Inflammatory macrophage treated with lipopolysaccharide for 1 hour (primary cell): ENCODE data around the gene CCDC74B.
"Not testable (repeated sequence)": the region's sequence is repeated elsewhere in the genome, so short reads cannot be mapped to it uniquely, and the experiment has no call there.

ENCODE experiments used
- DNase-seq, 2 donors: peaks; one replicate each; pipeline ENCODE4 v3.0.0-alpha.2; 2020 to 2022

CCDC74B gene

GRCh38 chr2:130145006-130145414 lies at the start of gene CCDC74B:
Gene CCDC74B (minus strand): TSS chr2:130145112. CDS start chr2:130144996, 116 bp downstream.
- DNase-seq: peak; percentile 1 to 2

DNA sequence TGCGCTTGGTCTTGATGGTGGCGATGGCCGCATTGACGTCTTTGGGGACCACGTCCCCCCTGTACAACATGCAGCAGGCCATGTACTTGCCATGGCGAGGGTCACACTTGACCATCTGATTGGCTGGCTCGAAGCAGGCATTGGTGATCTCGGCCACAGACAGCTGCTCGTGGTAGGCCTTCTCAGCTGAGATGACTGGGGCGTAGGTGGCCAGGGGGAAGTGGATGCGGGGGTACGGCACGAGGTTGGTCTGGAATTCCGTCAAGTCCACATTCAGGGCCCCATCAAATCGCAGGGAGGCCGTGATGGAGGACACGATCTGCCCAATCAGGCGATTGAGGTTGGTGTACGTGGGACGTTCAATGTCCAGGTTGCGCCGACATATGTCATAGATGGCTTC lies 48.9 kb upstream of the CCDC74B start:
- not testable (repeated sequence) for DNase-seq

- DNase-seq: not testable (repeated sequence)
These were observed 47.5 kb upstream of the CCDC74B start for GRCh38 chr2:130192451-130192850.

- DNase-seq: not testable (repeated sequence)
These were observed 46.4 kb upstream of the CCDC74B start for GRCh38 chr2:130191319-130191718.

DNA sequence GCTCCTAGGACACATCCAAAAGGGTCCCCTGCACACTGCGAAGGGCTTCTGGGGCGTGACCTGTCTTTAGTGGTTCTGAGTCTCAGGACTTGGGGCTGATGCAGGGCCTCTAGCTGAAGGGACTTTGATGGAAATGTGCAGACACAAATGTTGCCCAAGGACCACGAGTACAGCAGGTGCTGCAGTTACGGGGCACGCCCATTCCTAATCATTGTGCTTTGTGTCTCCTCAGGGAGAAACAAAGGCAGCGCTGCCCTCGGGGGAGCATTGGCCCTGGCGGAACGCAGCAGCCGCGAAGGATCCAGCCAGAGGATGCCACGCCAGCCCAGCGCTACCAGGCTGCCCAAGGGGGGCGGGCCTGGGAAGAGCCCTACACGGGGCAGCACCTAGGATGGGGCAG lies 45.3 kb upstream of the CCDC74B start:
- no peak for DNase-seq

DNA sequence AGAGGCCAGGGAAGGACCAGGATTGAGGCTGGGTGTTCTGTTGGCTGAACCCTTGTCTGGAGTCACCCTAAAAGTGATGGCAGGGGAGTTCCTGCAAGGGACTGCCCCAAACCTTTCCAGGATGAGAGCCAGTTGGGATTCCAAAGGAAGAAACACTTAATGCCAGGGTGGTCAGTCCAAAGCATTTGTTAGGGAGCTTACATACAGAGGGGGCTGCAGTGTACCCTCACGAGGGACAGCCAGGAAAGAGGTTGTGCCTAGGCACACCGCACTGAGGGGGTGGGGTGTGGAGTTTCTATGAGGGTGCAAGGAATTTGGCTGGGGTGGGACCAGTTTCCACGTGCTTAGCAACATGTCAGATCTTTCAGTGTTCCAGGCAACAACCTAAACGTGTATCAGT lies 44.0 kb upstream of the CCDC74B start:
- not testable (repeated sequence) for DNase-seq

DNA sequence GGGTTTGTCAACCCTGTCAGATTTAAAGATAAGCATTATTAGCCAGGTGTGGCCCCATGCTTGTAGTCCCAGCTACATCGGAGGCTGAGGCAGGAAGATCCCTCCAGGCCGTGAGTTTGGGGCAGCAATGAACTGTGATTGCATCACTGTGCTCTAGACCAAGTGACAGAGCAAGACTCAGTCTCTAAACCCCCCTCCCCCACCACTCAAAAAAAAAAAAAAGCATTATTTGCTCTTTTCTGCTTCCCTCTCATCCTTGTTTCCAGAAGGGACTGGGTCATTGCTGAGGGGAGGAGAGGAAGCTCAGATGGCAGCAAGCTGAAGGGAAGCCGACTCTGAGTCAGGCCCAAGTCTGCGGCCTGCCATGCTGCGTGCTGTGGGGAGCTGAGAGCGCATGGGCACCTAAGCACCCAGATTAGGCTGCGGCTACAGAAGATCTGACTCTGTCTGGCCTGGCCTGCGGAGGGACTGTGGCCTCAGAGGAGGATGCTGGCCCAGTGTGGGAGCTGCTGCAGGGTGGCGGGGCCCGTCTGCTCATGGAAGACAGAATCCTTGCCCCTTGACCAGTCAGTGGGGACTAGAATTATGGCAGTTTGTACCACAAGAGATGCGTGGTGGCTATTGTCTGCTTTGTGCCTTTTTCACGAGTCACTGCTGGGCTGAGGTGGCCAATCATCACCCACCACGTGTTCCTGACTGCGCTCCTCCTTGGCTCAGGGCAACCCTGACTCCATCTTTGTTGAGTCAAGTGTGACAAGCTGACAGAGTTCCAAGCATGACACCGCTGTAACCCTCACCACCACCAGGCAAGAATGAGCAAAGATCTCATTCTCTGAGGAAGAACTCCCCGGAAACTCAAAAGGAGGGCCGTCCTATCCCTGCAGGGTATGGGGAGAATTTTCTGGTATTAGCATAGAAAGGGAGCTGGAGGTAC lies 43.2 kb upstream of the CCDC74B start:
- DNase-seq: not testable (repeated sequence)

GRCh38 chr2:130187268-130187667 lies 42.4 kb upstream of the CCDC74B start:
- no peak for DNase-seq

GRCh38 chr2:130186391-130186790 lies 41.5 kb upstream of the CCDC74B start:
- no peak for DNase-seq

GRCh38 chr2:130185896-130186295 lies 41.0 kb upstream of the CCDC74B start:
- no peak for DNase-seq

DNA sequence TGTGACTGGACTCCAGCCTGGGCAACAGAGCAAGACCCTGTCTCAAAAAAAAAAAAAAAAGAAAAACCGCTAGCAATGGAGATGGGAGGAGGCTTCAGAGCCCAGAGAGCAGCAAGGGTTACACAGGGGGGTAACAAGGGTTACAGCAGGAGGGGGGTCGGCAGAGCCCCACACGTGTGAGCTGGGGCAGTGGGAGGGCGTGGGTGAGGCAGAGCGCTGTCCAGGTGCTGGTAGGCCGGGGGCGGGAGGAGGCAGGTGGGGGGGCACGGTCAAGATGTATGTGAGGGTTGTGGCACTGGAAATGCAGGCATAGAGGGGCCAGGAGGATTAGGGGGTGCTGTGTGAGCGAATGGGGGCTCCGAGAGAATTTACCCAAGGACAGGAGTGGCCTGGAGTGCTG lies 40.5 kb upstream of the CCDC74B start:
- DNase-seq: no peak

- no peak for DNase-seq
These were observed 38.8 kb upstream of the CCDC74B start for GRCh38 chr2:130183512-130184373.

- not testable (repeated sequence) for DNase-seq
These were observed 38.1 kb upstream of the CCDC74B start for GRCh38 chr2:130182826-130183511.

DNA sequence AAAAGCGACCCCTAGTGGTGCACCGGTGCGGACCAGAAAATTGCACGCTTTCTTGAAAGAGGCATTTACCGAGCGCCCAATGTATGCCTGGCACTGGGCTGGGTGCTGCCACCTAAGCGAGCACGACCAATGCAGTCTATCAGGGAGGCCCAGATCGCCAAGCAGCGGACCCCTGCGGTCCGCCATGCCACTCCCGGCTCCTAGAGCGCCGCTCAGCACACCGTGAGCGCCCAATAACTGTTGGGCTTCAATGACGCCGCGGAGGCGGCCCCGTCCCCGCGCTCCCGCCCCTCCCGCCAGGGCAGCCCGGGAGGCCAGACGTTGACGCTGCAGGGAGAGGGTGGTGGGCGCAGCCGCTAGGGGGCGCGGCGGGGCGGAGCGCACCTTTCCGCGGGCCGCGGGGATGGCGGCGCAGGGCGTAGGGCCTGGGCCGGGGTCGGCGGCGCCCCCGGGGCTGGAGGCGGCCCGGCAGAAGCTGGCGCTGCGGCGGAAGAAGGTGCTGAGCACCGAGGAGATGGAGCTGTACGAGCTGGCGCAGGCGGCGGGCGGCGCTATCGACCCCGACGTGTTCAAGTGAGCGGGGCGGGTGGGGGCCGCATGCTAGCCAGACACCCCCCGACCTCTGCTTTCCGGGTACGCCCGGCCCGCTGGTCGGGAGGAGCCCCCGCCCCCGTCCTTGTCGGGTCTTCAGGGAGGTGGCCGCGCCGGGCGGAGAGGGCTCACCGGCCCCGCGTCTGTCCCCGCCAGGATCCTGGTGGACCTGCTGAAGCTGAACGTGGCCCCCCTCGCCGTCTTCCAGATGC lies 37.2 kb upstream of the CCDC74B start, which contains the start of gene MZT2B:
TSS of gene MZT2B (plus strand) at position 383 of the 803 bp plus-strand sequence. CDS start at position 404, 21 bp downstream.
- peak; percentile 77 to 85 for DNase-seq

GRCh38 chr2:130181325-130181879 lies 36.5 kb upstream of the CCDC74B start, which contains the start of gene SMPD4:
Gene SMPD4 (minus strand): TSS chr2:130181602. CDS start chr2:130176592, 5,010 bp downstream.
- DNase-seq: peak; percentile 93 to 98

- DNase-seq: peak in 1 of 2 donors; percentile 2
These were observed 35.8 kb upstream of the CCDC74B start for GRCh38 chr2:130180404-130181324.

- not testable (repeated sequence) for DNase-seq
These were observed 30.0 kb upstream of the CCDC74B start for GRCh38 chr2:130174866-130175265.

DNA sequence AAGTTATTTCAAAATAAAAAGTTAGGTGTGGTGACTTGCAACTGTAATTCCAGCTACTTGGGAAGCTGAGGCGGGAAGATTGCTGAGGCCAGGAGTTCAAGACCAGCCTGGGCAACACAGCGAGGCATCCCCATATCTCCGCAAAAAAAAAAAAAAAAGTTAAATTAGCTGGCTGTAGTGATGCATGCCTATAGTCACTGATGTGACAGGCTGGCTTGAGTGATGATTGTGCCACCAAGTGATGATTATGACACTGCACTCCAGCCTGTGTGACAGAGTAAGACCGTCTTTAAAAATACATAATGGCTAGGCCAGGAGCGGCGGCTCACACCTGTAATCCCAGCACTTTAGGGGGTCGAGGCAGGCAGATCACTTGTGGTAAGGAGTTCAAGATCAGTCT lies 25.0 kb upstream of the CCDC74B start:
- no peak for DNase-seq

- DNase-seq: not testable (repeated sequence)
These were observed 24.3 kb upstream of the CCDC74B start for GRCh38 chr2:130169163-130169562.

GRCh38 chr2:130166611-130167010 lies 21.7 kb upstream of the CCDC74B start:
- not testable (repeated sequence) for DNase-seq
